ENCODE data around the gene DHX16. TPM values are rescaled to one million over a fixed set of nuclear protein-coding genes. Genes with fewer than 3 reads are reported as not detected.

The DHX16 gene
- total and polyA plus RNA-seq, 9 of the 15 experiments (the other 6 are each of a cell fraction or from before 2014, with no cell fraction given) = 14.6 to 66.1 (median 47.5) TPM

GRCh38 chr6:30626484-30627366 lies 46.1 kb downstream of the DHX16 start, which contains the start of gene ATAT1 (continued):
- peak; percentile 46; the same call in 1 of the 2 replicates for TF ChIP-seq TFAP4 (CRISPR knock-in tag; IDR thresholded peaks at IDR 0.05; ENCODE audit: borderline replicate concordance)
- peak; percentile 79 for TF ChIP-seq RBM22 (IDR thresholded peaks at IDR 0.05; ENCODE audit: low read depth, low read length, poor library complexity, severe bottlenecking)
- 0 out of 2 replicates have a peak, but pooled peaks have one; percentile 15 for TF ChIP-seq ELF2 (CRISPR knock-in tag; IDR thresholded peaks at IDR 0.05)
- TF ChIP-seq ESRRB (CRISPR knock-in tag; IDR thresholded peaks at IDR 0.05; ENCODE audit: borderline replicate concordance) = 0 out of 2 replicates have a peak, but pooled peaks have one; percentile 15
- peak in 2 of 3 experiments; percentile 53 to 66; a peak in 3 of 6 replicates for TF ChIP-seq ZBTB11 (CRISPR knock-in tag; IDR thresholded peaks at IDR 0.05)
- no peak for TF ChIP-seq KDM1A (IDR thresholded peaks at IDR 0.05)
- peak in 1 of 2 experiments; percentile 31; a peak in 1 of 4 replicates for TF ChIP-seq HDAC1 (IDR thresholded peaks at IDR 0.05)
- TF ChIP-seq HDAC8 (tag; IDR thresholded peaks at IDR 0.05) = no peak
- TF ChIP-seq REST (IDR thresholded peaks at IDR 0.05; ENCODE audit: borderline replicate concordance) = no peak
- peak; percentile 51; the same call in 1 of the 2 replicates for TF ChIP-seq REST (CRISPR knock-in tag; IDR thresholded peaks at IDR 0.05; ENCODE audit: low read depth)
- no peak for TF ChIP-seq PTBP1 (IDR thresholded peaks at IDR 0.05; ENCODE audit: low read depth, low read length)
- peak; percentile 50; the same call in 1 of the 2 replicates for TF ChIP-seq ZNF444 (CRISPR knock-in tag; IDR thresholded peaks at IDR 0.05)
- TF ChIP-seq CREB1 (IDR thresholded peaks at IDR 0.05) = peak; percentile 35; the same call in 1 of the 2 replicates
- TF ChIP-seq CREB1 (CRISPR knock-in tag; IDR thresholded peaks at IDR 0.05) = peak; percentile 76; the same call in 1 of the 2 replicates

Measured in K562 (cell line).